ENCODE results near the gene SAMD11. TPM values are rescaled to one million over a fixed set of nuclear protein-coding genes. Genes with fewer than 3 reads are reported as not detected.

SAMD11 gene
- total and polyA plus RNA-seq, 5 donors from 2014 or later, result 0.14 to 0.31 TPM; not detected in 3

DNA sequence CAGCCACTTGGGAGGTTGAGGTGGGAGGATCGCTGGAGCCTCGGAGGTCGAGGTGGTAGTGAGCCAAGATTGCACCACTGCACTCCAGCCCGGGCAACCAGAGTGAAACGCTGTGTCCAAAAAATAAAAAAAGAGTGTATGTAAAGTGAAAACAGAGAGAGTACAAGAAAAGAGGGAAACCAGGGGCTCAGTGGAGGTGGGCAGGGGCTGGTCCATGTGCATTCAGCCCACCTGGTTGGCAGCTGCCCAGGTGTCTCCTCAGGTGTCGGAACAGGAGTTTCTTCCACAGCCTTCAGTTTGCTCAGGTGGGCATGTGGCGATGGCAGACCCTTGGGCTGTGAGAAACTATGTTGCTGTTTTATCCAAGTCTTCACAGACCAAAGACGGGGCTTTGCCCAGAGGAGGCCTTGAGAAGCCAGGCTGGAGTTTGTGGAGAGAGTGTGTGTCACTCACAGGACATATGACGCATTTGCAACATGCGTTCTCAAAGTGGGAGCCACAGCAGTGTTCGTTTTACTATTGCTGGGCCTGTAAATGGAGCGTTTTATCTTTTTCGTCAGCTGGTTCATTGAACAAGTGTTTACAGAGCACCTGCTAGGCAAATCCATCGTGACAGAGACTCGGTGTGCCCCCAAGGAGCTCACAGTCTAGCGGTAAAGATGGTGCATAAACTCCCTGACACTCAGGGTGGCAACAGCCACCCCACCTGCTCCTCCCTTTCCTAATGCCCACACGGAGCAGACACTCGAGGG is 22.4 kb upstream of the SAMD11 start:
- Mint-ChIP-seq H3K4me1 (peaks cover 0 to 25% (median 9%) of the 10 kb centered on the region in 4 donors), H3K4me3 (no peak overlapping the region), H3K27me3 (peaks cover 48% of the 10 kb centered on the region), H3K9me3 (peaks cover 0 to 9% (median 0%) of the 10 kb centered on the region in 7 donors), H3K36me3 (peaks cover 5% of the 10 kb centered on the region), H3K27ac (no peak overlapping the region)
- Histone ChIP-seq H3K4me3 (ENCODE audit: low read depth, low read length) (no peak overlapping the region), H3K27me3 (ENCODE audit: control insufficient read depth, insufficient read depth, low read length) (peaks cover 9% of the 10 kb centered on the region), H3K4me1 (ENCODE audit: control insufficient read depth, insufficient read depth, low read length, poor library complexity, severe bottlenecking) (peaks cover 18% of the 10 kb centered on the region), H3K9me3 (ENCODE audit: control insufficient read depth in 2 of 2, low read length in 2 of 2) (peaks cover 0 to 9% of the 10 kb centered on the region in 2 experiments), H3K36me3 (ENCODE audit: control insufficient read depth, insufficient read depth, low read length) (no peaks in the 10 kb centered on the region), H3K27ac (ENCODE audit: insufficient read depth, low read length, poor library complexity, severe bottlenecking) (no peak overlapping the region)
- no peak for ATAC-seq (ENCODE audit: low read depth in 2 of 2)
- no peak for DNase-seq

DNA sequence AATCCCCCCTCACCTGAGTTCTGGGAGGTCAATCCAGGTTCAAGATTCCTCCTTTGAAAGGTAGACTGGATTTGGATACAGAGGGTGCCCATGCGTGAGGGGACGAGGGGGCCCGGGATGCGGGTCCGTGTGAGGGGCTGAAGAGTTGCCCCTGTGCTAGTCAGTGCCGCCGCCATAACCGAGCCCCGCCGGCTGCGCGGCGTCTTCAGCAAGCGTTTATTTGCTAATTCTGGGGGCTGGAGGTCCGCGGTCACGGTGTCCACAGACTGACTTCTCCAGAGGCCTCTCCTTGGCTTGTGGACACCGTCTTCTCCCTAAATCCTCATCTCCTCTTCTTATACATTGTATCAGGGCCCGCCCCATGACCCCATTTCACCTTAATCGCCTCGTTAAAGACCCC is 20.9 kb upstream of the SAMD11 start:
- peaks cover 18% of the 10 kb centered on the region for H3K4me1 ChIP-seq (ENCODE audit: control insufficient read depth, insufficient read depth, low read length, poor library complexity, severe bottlenecking)
- no peak overlapping the region for H3K27ac ChIP-seq (ENCODE audit: insufficient read depth, low read length, poor library complexity, severe bottlenecking)
- H3K9me3 ChIP-seq (ENCODE audit: control insufficient read depth in 2 of 2, low read length in 2 of 2), result peaks cover 0 to 6% of the 10 kb centered on the region in 2 experiments
- H3K27ac Mint-ChIP-seq, result peak overlapping the region in 1 of 3 donors; percentile 5
- no peak for ATAC-seq (ENCODE audit: low read depth in 2 of 2)
- peaks cover 0 to 8% (median 0%) of the 10 kb centered on the region in 7 donors for H3K9me3 Mint-ChIP-seq
- H3K4me1 Mint-ChIP-seq, result peaks cover 0 to 24% (median 7%) of the 10 kb centered on the region in 4 donors
- DNase-seq, result no peak
- H3K27me3 Mint-ChIP-seq, result peaks cover 48% of the 10 kb centered on the region
- no peak overlapping the region for H3K4me3 Mint-ChIP-seq
- peaks cover 4% of the 10 kb centered on the region for H3K27me3 ChIP-seq (ENCODE audit: control insufficient read depth, insufficient read depth, low read length)
- no peak overlapping the region for H3K4me3 ChIP-seq (ENCODE audit: low read depth, low read length)
- H3K36me3 Mint-ChIP-seq, result peaks cover 4% of the 10 kb centered on the region
- no peaks in the 10 kb centered on the region for H3K36me3 ChIP-seq (ENCODE audit: control insufficient read depth, insufficient read depth, low read length)

GRCh38 chr1:903305-903704 is 20.4 kb upstream of the SAMD11 start:
- no peak overlapping the region for H3K27ac ChIP-seq (ENCODE audit: insufficient read depth, low read length, poor library complexity, severe bottlenecking)
- ATAC-seq (ENCODE audit: low read depth in 2 of 2) (no peak), DNase-seq (no peak)
- peaks cover 0 to 6% (median 0%) of the 10 kb centered on the region in 7 donors for H3K9me3 Mint-ChIP-seq
- H3K27me3 Mint-ChIP-seq, result peaks cover 48% of the 10 kb centered on the region
- H3K4me3 Mint-ChIP-seq, result peak overlapping the region in 3 of 4 donors; percentile 47 to 68 (median 48)
- H3K4me1 ChIP-seq (ENCODE audit: control insufficient read depth, insufficient read depth, low read length, poor library complexity, severe bottlenecking), result peaks cover 18% of the 10 kb centered on the region
- H3K36me3 ChIP-seq (ENCODE audit: control insufficient read depth, insufficient read depth, low read length), result no peaks in the 10 kb centered on the region
- H3K36me3 Mint-ChIP-seq, result no peaks in the 10 kb centered on the region
- H3K9me3 ChIP-seq (ENCODE audit: control insufficient read depth in 2 of 2, low read length in 2 of 2), result peaks cover 0 to under 1% of the 10 kb centered on the region in 2 experiments
- no peak overlapping the region for H3K4me3 ChIP-seq (ENCODE audit: low read depth, low read length)
- H3K27ac Mint-ChIP-seq, result peak overlapping the region in 1 of 3 donors; percentile 59
- peaks cover 3% of the 10 kb centered on the region for H3K27me3 ChIP-seq (ENCODE audit: control insufficient read depth, insufficient read depth, low read length)
- H3K4me1 Mint-ChIP-seq, result peaks cover 0 to 19% (median 4%) of the 10 kb centered on the region in 4 donors

- Histone ChIP-seq H3K27ac (ENCODE audit: insufficient read depth, low read length, poor library complexity, severe bottlenecking) (no peak overlapping the region), H3K4me1 (ENCODE audit: control insufficient read depth, insufficient read depth, low read length, poor library complexity, severe bottlenecking) (peaks cover 15% of the 10 kb centered on the region), H3K36me3 (ENCODE audit: control insufficient read depth, insufficient read depth, low read length) (no peaks in the 10 kb centered on the region), H3K4me3 (ENCODE audit: low read depth, low read length) (no peak overlapping the region), H3K27me3 (ENCODE audit: control insufficient read depth, insufficient read depth, low read length) (peaks cover 3% of the 10 kb centered on the region), H3K9me3 (ENCODE audit: control insufficient read depth in 2 of 2, low read length in 2 of 2) (no peaks in the 10 kb centered on the region)
- DNase-seq (no peak), ATAC-seq (ENCODE audit: low read depth in 2 of 2) (no peak)
- peak overlapping the region in 1 of 3 donors; percentile 59 for H3K27ac Mint-ChIP-seq
- peaks cover 0 to 15% (median 1%) of the 10 kb centered on the region in 4 donors for H3K4me1 Mint-ChIP-seq
- peaks cover 47% of the 10 kb centered on the region for H3K27me3 Mint-ChIP-seq
- H3K36me3 Mint-ChIP-seq, result no peaks in the 10 kb centered on the region
- peaks cover 0 to 5% (median 0%) of the 10 kb centered on the region in 7 donors for H3K9me3 Mint-ChIP-seq
- H3K4me3 Mint-ChIP-seq, result peak overlapping the region in 2 of 4 donors; percentile 48 to 68
Observed at GRCh38 chr1:903721-904271, 19.9 kb upstream of the SAMD11 start.

DNA sequence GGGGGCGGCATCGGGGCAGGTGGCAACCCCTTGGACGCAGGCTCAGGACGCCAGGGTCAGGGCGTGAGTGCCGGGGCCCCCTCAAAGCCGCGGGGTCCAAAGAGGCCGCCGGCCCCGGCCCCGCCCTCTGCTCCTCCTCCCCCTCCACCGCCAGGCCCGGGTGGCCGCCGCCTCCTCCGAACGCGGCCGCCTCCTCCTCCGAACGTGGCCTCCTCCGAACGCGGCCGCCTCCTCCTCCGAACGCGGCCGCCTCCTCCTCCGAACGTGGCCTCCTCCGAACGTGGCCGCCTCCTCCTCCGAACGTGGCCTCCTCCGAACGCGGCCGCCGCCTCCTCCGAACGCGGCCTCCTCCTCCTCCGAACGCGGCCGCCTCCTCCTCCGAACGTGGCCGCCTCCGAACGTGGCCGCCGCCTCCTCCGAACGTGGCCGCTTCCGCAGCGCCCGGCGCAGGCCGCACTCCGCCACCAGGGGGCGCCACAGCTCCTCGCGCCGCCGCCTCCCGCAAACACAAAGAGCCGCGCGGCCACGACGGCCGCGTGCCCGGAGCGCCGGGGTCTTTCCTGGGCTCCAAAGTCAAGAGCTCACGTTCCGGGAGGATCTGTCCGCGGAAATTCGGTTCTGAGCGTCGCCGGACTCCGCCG is 19.3 kb upstream of the SAMD11 start:
- H3K27me3 ChIP-seq (ENCODE audit: control insufficient read depth, insufficient read depth, low read length), result peaks cover 3% of the 10 kb centered on the region
- H3K9me3 Mint-ChIP-seq, result peaks cover 0 to 5% (median 0%) of the 10 kb centered on the region in 7 donors
- peaks cover 0 to 15% (median 1%) of the 10 kb centered on the region in 4 donors for H3K4me1 Mint-ChIP-seq
- peak overlapping the region in 2 of 4 donors; percentile 65 to 82 for H3K4me3 Mint-ChIP-seq
- no peaks in the 10 kb centered on the region for H3K9me3 ChIP-seq (ENCODE audit: control insufficient read depth in 2 of 2, low read length in 2 of 2)
- H3K27me3 Mint-ChIP-seq, result peaks cover 47% of the 10 kb centered on the region
- H3K36me3 ChIP-seq (ENCODE audit: control insufficient read depth, insufficient read depth, low read length), result no peaks in the 10 kb centered on the region
- H3K27ac Mint-ChIP-seq, result no peak overlapping the region
- H3K27ac ChIP-seq (ENCODE audit: insufficient read depth, low read length, poor library complexity, severe bottlenecking), result no peak overlapping the region
- H3K36me3 Mint-ChIP-seq, result no peaks in the 10 kb centered on the region
- DNase-seq, result peak; percentile 67 to 86 (median 84)
- H3K4me3 ChIP-seq (ENCODE audit: low read depth, low read length), result no peak overlapping the region
- H3K4me1 ChIP-seq (ENCODE audit: control insufficient read depth, insufficient read depth, low read length, poor library complexity, severe bottlenecking), result peaks cover 10% of the 10 kb centered on the region
- ATAC-seq (ENCODE audit: low read depth in 2 of 2), result peak; percentile 84 to 90

- no peaks in the 10 kb centered on the region for H3K36me3 ChIP-seq (ENCODE audit: control insufficient read depth, insufficient read depth, low read length)
- DNase-seq (peak in 1 of 3 donors; percentile 18), ATAC-seq (ENCODE audit: low read depth in 2 of 2) (peak in 1 of 2 donors; percentile 7)
- H3K27me3 Mint-ChIP-seq, result peaks cover 47% of the 10 kb centered on the region
- H3K27ac ChIP-seq (ENCODE audit: insufficient read depth, low read length, poor library complexity, severe bottlenecking), result no peak overlapping the region
- peaks cover 0 to 4% (median 0%) of the 10 kb centered on the region in 7 donors for H3K9me3 Mint-ChIP-seq
- H3K27ac Mint-ChIP-seq, result no peak overlapping the region
- peak overlapping the region in 3 of 4 donors; percentile 52 to 73 (median 72) for H3K4me3 Mint-ChIP-seq
- H3K27me3 ChIP-seq (ENCODE audit: control insufficient read depth, insufficient read depth, low read length), result peaks cover 3% of the 10 kb centered on the region
- H3K4me1 Mint-ChIP-seq, result peaks cover 0 to 15% (median 1%) of the 10 kb centered on the region in 4 donors
- no peaks in the 10 kb centered on the region for H3K36me3 Mint-ChIP-seq
- H3K4me1 ChIP-seq (ENCODE audit: control insufficient read depth, insufficient read depth, low read length, poor library complexity, severe bottlenecking), result peaks cover 10% of the 10 kb centered on the region
- no peaks in the 10 kb centered on the region for H3K9me3 ChIP-seq (ENCODE audit: control insufficient read depth in 2 of 2, low read length in 2 of 2)
- no peak overlapping the region for H3K4me3 ChIP-seq (ENCODE audit: low read depth, low read length)
Observed at GRCh38 chr1:905071-905749, 18.5 kb upstream of the SAMD11 start.
